CD14-positive monocyte (primary cell): Measurements from ENCODE around the gene OXLD1. TPM values are rescaled to one million over a fixed set of nuclear protein-coding genes. Genes with fewer than 3 reads are reported as not detected.
A peak's percentile ranks its signal among the peaks of the same experiment; 100 is the strongest.

Experiments used
- DNase-seq, 3 donors: peaks; one replicate each; pipeline ENCODE4 v3.0.0-alpha.2; 2011 to 2022
- H2AFZ ChIP-seq: 2 replicates; pipeline ENCODE4 v1.6.0; 2012; ENCODE audit warnings: mild to moderate bottlenecking, low read depth, low read length, inconsistent platforms; ENCODE audit not compliant: insufficient read depth, poor library complexity, severe bottlenecking
- H3K27ac ChIP-seq, 2 donors: 1 replicate in 1 of 2; 2 replicates in 1 of 2; pipeline ENCODE4 v1.5.1; 2012 to 2013; ENCODE audit warnings: low read length in 2 of 2, control low read depth in 1 of 2, inconsistent platforms in 1 of 2, low read depth in 1 of 2, mild to moderate bottlenecking in 1 of 2
- H3K27me3 ChIP-seq, 2 donors: one replicate each; pipeline versions ENCODE4 v1.6.0 to v1.6.1; 2011 to 2013; ENCODE audit warnings: low read length in 2 of 2; ENCODE audit not compliant: control insufficient read depth in 2 of 2, insufficient read depth in 2 of 2
- H3K36me3 ChIP-seq, 2 donors: replicated peaks in 1 of 2; 1 replicate in 1 of 2; 2 replicates in 1 of 2; pipeline versions ENCODE4 v1.5.1 to v1.6.1; 2012 to 2013; ENCODE audit warnings: low read length in 2 of 2, control low read depth in 1 of 2, inconsistent platforms in 1 of 2, mild to moderate bottlenecking in 1 of 2; ENCODE audit not compliant: insufficient read depth in 2 of 2, control insufficient read depth in 1 of 2
- H3K4me1 ChIP-seq, 2 donors: 1 replicate in 1 of 2; 2 replicates in 1 of 2; pipeline versions ENCODE4 v1.5.1 to v1.6.1; 2012 to 2013; ENCODE audit warnings: low read length in 2 of 2, control low read depth in 1 of 2, inconsistent platforms in 1 of 2, mild to moderate bottlenecking in 1 of 2, moderate library complexity in 1 of 2; ENCODE audit not compliant: insufficient read depth in 2 of 2, control insufficient read depth in 1 of 2
- H3K4me2 ChIP-seq: replicated peaks from 2 replicates; pipeline ENCODE3; 2012; ENCODE audit warnings: low read length, moderate library complexity, mild to moderate bottlenecking; ENCODE audit not compliant: poor library complexity, severe bottlenecking; ENCODE audit errors: extremely low read depth
- H3K4me3 ChIP-seq, 3 experiments: fragments of 200-600 bp in 1 of 3; sonication (generic) in 1 of 3; replicated peaks in 1 of 3; 1 replicate in 2 of 3; 2 replicates in 1 of 3; pipeline ENCODE4 v1.5.1; 2011 to 2013; ENCODE audit warnings: low read length in 3 of 3, mild to moderate bottlenecking in 3 of 3, control low read depth in 2 of 3, low read depth in 2 of 3, inconsistent platforms in 1 of 3, moderate library complexity in 1 of 3
- H3K79me2 ChIP-seq: 2 replicates; pipeline ENCODE4 v1.6.0; 2012; ENCODE audit warnings: mild to moderate bottlenecking, control low read depth, inconsistent platforms, low read length, moderate library complexity; ENCODE audit not compliant: insufficient read depth
- H3K9ac ChIP-seq: 2 replicates; pipeline ENCODE4 v1.6.0; 2017; ENCODE audit warnings: low read length, mild to moderate bottlenecking; ENCODE audit not compliant: insufficient read depth, poor library complexity, severe bottlenecking
- H3K9me3 ChIP-seq, 2 donors: replicated peaks in 1 of 2; 1 replicate in 1 of 2; 2 replicates in 1 of 2; pipeline versions ENCODE4 v1.5.1 to v1.6.1; 2012 to 2013; ENCODE audit warnings: low read length in 2 of 2, control low read depth in 1 of 2; ENCODE audit not compliant: control insufficient read depth in 1 of 2, insufficient read depth in 1 of 2
- H4K20me1 ChIP-seq: 2 replicates; pipeline ENCODE4 v1.6.0; 2012; ENCODE audit warnings: mild to moderate bottlenecking, low read length, control low read depth, moderate library complexity; ENCODE audit not compliant: insufficient read depth
- H3K27ac Mint-ChIP-seq, 7 donors: one replicate each; pipeline ENCODE4 v1.8.0; 2020; ENCODE audit warnings: mild to moderate bottlenecking in 7 of 7, mixed read lengths in 7 of 7, moderate library complexity in 6 of 7, inconsistent platforms in 2 of 7
- H3K27me3 Mint-ChIP-seq, 3 donors: one replicate each; pipeline ENCODE4 v1.8.0; 2021 to 2022; ENCODE audit warnings: low read depth in 3 of 3, mild to moderate bottlenecking in 3 of 3, mixed read lengths in 3 of 3, moderate library complexity in 3 of 3, inconsistent platforms in 1 of 3
- H3K36me3 Mint-ChIP-seq, 2 donors: one replicate each; pipeline ENCODE4 v1.8.0; 2020; ENCODE audit warnings: mixed read lengths in 2 of 2, inconsistent platforms in 1 of 2, mild to moderate bottlenecking in 1 of 2
- H3K4me1 Mint-ChIP-seq: one replicate; pipeline ENCODE4 v1.8.0; 2020; ENCODE audit warnings: mild to moderate bottlenecking, mixed read lengths
- H3K4me3 Mint-ChIP-seq, 2 donors: one replicate each; pipeline ENCODE4 v1.8.0; 2020; ENCODE audit warnings: mild to moderate bottlenecking in 2 of 2, mixed read lengths in 2 of 2, moderate library complexity in 1 of 2
- H3K9me3 Mint-ChIP-seq, 7 donors: one replicate each; pipeline ENCODE4 v1.8.0; 2020 to 2022; ENCODE audit warnings: mixed read lengths in 7 of 7, mild to moderate bottlenecking in 6 of 7, moderate library complexity in 6 of 7, inconsistent platforms in 2 of 7
- WGBS: methylation state at CpG from one replicate; pipeline ENCODE4 v1.1.5; 2013; ENCODE audit warnings: missing lambda C conversion rate; ENCODE audit not compliant: insufficient coverage; 5-methylcytosine and 5-hydroxymethylcytosine counted together
- intact Hi-C, 2 donors: fragments of 100-400 bp; cut with micrococcal nuclease; formaldehyde crosslinking; loops; one replicate each; pipeline versions ENCODE4 v1.15.0 to v1.15.1; 2023
- polyA plus RNA-seq, 3 donors: library from polyadenylated mRNA; depleted of rRNA in 1 of 3; unstranded in 2 of 3; stranded (reverse) in 1 of 3; fragments of 300-500 nt in 2 of 3; fragments of >200 nt in 1 of 3; fragmentation: Illumina TruSeq in 2 of 3; gene quantifications; 1 replicate in 2 of 3; 2 replicates in 1 of 3; pipeline ENCODE4 v1.2.3, GENCODE V29; 2012 to 2021
- TF ChIP-seq, protein P1 (sequence below): fragments of 200-600 bp; IDR thresholded peaks from one replicate; pipeline ENCODE4 v1.8.0; 2022; ENCODE audit warnings: antibody characterized with exemption, mild to moderate bottlenecking

OXLD1 gene
- polyA plus RNA-seq, 3 donors: 46.0 to 61.1 (median 51.8) TPM

DNA sequence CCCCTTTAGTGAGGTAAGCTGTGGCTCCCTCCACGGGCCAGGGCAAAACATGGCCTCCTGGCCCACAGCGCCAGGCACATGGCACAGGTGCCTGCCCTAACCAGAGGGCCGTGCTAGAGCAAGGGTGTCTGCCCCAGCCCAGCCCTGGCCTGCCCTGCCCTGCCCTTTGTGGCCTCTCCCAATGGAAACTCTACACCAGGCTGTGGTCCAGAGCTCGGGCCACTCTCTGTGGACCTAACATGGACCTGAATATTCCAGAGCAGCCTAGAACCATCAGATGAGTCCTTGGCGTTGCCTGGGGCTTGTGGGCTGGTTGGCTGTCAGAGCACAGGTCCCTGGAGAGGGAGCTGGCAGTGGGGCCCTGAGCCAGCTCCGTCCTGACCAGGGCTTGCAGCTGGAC, 28.8 kb upstream of the OXLD1 start:
- no peak overlapping the region for H3K4me2 ChIP-seq
- H3K9me3 ChIP-seq: no peaks in the 10 kb centered on the region
- 96% methylated on average over 3 of the region's 6 CpGs for WGBS
- TF ChIP-seq, protein P1, sequence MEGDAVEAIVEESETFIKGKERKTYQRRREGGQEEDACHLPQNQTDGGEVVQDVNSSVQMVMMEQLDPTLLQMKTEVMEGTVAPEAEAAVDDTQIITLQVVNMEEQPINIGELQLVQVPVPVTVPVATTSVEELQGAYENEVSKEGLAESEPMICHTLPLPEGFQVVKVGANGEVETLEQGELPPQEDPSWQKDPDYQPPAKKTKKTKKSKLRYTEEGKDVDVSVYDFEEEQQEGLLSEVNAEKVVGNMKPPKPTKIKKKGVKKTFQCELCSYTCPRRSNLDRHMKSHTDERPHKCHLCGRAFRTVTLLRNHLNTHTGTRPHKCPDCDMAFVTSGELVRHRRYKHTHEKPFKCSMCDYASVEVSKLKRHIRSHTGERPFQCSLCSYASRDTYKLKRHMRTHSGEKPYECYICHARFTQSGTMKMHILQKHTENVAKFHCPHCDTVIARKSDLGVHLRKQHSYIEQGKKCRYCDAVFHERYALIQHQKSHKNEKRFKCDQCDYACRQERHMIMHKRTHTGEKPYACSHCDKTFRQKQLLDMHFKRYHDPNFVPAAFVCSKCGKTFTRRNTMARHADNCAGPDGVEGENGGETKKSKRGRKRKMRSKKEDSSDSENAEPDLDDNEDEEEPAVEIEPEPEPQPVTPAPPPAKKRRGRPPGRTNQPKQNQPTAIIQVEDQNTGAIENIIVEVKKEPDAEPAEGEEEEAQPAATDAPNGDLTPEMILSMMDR: no peak
- H3K27me3 ChIP-seq: no peaks in the 10 kb centered on the region
- no peak for DNase-seq
- H3K27ac Mint-ChIP-seq: peak overlapping the region in 1 of 7 donors; percentile 36
- peaks cover 0 to 1% (median 0%) of the 10 kb centered on the region in 3 donors for H3K27me3 Mint-ChIP-seq
- peaks cover 0 to 2% (median 0%) of the 10 kb centered on the region in 7 donors for H3K9me3 Mint-ChIP-seq
- intact Hi-C loops: no loop called here
- H3K4me1 ChIP-seq: no peaks in the 10 kb centered on the region
- no peak overlapping the region for H2AFZ ChIP-seq
- H3K9ac ChIP-seq: no peak overlapping the region
- no peak overlapping the region for H3K4me3 ChIP-seq
- no peak overlapping the region for H3K27ac ChIP-seq
- H3K4me3 Mint-ChIP-seq: no peak overlapping the region
- peaks cover 62 to 99% of the 10 kb centered on the region in 2 donors for H3K36me3 Mint-ChIP-seq
- H4K20me1 ChIP-seq: peaks cover 93% of the 10 kb centered on the region
- peaks cover 87 to 98% of the 10 kb centered on the region in 2 donors for H3K36me3 ChIP-seq
- peaks cover 38% of the 10 kb centered on the region for H3K79me2 ChIP-seq
- no peaks in the 10 kb centered on the region for H3K4me1 Mint-ChIP-seq

DNA sequence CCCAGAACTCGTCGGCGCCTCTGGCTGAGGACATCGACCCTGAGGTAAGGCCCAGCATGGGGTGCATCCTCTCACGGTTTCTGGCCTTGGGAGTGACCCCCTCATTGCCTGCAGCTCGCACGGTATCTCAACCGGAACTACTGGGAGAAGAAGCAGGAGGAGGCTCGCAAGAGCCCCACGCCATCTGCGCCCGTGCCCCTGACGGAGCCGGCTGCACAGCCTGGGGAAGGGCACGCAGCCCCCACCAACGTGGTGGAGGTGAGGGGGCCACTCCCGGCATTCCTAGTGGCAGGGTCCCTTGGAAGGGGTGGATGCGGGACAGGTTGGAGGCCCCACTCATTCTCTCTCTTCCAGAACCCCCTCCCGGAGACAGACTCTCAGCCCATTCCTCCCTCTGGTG, 28.4 kb upstream of the OXLD1 start:
- H3K36me3 ChIP-seq: peaks cover 91 to 100% of the 10 kb centered on the region in 2 donors
- peaks cover 96% of the 10 kb centered on the region for H4K20me1 ChIP-seq
- Mint-ChIP-seq H3K4me3 (no peak overlapping the region), H3K9me3 (peaks cover 0 to 2% (median 0%) of the 10 kb centered on the region in 7 donors), H3K36me3 (peaks cover 65 to 99% of the 10 kb centered on the region in 2 donors), H3K4me1 (no peaks in the 10 kb centered on the region), H3K27me3 (peaks cover 0 to 1% (median 0%) of the 10 kb centered on the region in 3 donors), H3K27ac (no peak overlapping the region)
- no peak for DNase-seq
- H3K9me3 ChIP-seq: no peaks in the 10 kb centered on the region
- H2AFZ ChIP-seq: no peak overlapping the region
- TF ChIP-seq, protein P1: no peak
- no peak overlapping the region for H3K4me3 ChIP-seq
- H3K27me3 ChIP-seq: no peaks in the 10 kb centered on the region
- H3K79me2 ChIP-seq: peaks cover 40% of the 10 kb centered on the region
- no peaks in the 10 kb centered on the region for H3K4me1 ChIP-seq
- H3K27ac ChIP-seq: no peak overlapping the region
- no peak overlapping the region for H3K9ac ChIP-seq
- intact Hi-C loops: no loop called here
- WGBS: 99% methylated on average over 13 of the region's 19 CpGs
- H3K4me2 ChIP-seq: no peak overlapping the region
